Measurements from ENCODE around the gene ADD1. TPM values are rescaled to one million over a fixed set of nuclear protein-coding genes. Genes with fewer than 3 reads are reported as not detected.

Gene ADD1
- total and polyA plus RNA-seq, 7 donors: 124 to 224 (median 176) TPM

GRCh38 chr4:2875556-2875955 lies 31.9 kb downstream of the ADD1 start:
- Histone ChIP-seq H3K4me3 (no peak overlapping the region), H3K27ac (no peak overlapping the region), H3K36me3 (ENCODE audit: insufficient read depth in 1 of 2, low read depth in 1 of 2) (peaks cover 0 to 36% of the 10 kb centered on the region in 2 donors), H3K4me1 (peaks cover 49% of the 10 kb centered on the region), H3K9me3 (no peaks in the 10 kb centered on the region), H3K27me3 (ENCODE audit: insufficient read depth in 3 of 3, low read length in 2 of 3) (no peaks in the 10 kb centered on the region)
- DNase-seq (no peak), ATAC-seq (no peak)
- TF ChIP-seq CTCF (IDR thresholded peaks at IDR 0.05): no peak
- 80 to 87% (median 82%) methylated on average over 3 of the region's 3 CpGs for WGBS, 3 donors
- intact Hi-C loops (cut with DNase I): no loop called here

- peaks cover 21% of the 10 kb centered on the region for H3K4me1 ChIP-seq
- H3K9me3 ChIP-seq: no peaks in the 10 kb centered on the region
- H3K27me3 ChIP-seq (ENCODE audit: insufficient read depth in 3 of 3, low read length in 2 of 3): no peaks in the 10 kb centered on the region
- H3K36me3 ChIP-seq (ENCODE audit: insufficient read depth in 1 of 2, low read depth in 1 of 2): peaks cover 3 to 52% of the 10 kb centered on the region in 2 donors
- H3K27ac ChIP-seq: peak overlapping the region; percentile 37
- DNase-seq (no peak), ATAC-seq (no peak)
- no peak overlapping the region for H3K4me3 ChIP-seq
- intact Hi-C loops (cut with DNase I): no loop called here
- TF ChIP-seq CTCF (IDR thresholded peaks at IDR 0.05): no peak
- WGBS, 3 donors: 81 to 85% (median 85%) methylated on average over 5 of the region's 5 CpGs
Measured at GRCh38 chr4:2878346-2878745, 34.7 kb downstream of the ADD1 start.

GRCh38 chr4:2879026-2879425 lies 35.4 kb downstream of the ADD1 start:
- intact Hi-C loops (cut with DNase I): no loop called here
- H3K4me1 ChIP-seq: peaks cover 14% of the 10 kb centered on the region

GRCh38 chr4:2881431-2881830 lies 37.8 kb downstream of the ADD1 start:
- H3K4me1 ChIP-seq: peaks cover 7% of the 10 kb centered on the region
- WGBS, 3 donors: 78 to 86% (median 81%) methylated on average over 3 of the region's 3 CpGs
- H3K4me3 ChIP-seq: no peak overlapping the region
- H3K9me3 ChIP-seq: no peaks in the 10 kb centered on the region
- TF ChIP-seq CTCF (IDR thresholded peaks at IDR 0.05): no peak
- no peaks in the 10 kb centered on the region for H3K27me3 ChIP-seq (ENCODE audit: insufficient read depth in 3 of 3, low read length in 2 of 3)
- H3K27ac ChIP-seq: no peak overlapping the region
- intact Hi-C loops (cut with DNase I): no loop called here
- DNase-seq (no peak), ATAC-seq (no peak)
- H3K36me3 ChIP-seq (ENCODE audit: insufficient read depth in 1 of 2, low read depth in 1 of 2): peaks cover 4 to 73% of the 10 kb centered on the region in 2 donors

More at GRCh38 chr4:2879026-2879425, 35.4 kb downstream of the ADD1 start:
- no peak for TF ChIP-seq CTCF (IDR thresholded peaks at IDR 0.05)
- DNase-seq (no peak), ATAC-seq (peak in 2 of 4 donors; percentile 23 to 41)
- no peaks in the 10 kb centered on the region for H3K27me3 ChIP-seq (ENCODE audit: insufficient read depth in 3 of 3, low read length in 2 of 3)
- WGBS, 3 donors: 54 to 57% (median 56%) methylated on average over 5 of the region's 5 CpGs
- no peaks in the 10 kb centered on the region for H3K9me3 ChIP-seq
- H3K27ac ChIP-seq: peak overlapping the region; percentile 37
- H3K36me3 ChIP-seq (ENCODE audit: insufficient read depth in 1 of 2, low read depth in 1 of 2): peaks cover 3 to 59% of the 10 kb centered on the region in 2 donors
- no peak overlapping the region for H3K4me3 ChIP-seq

GRCh38 chr4:2882341-2882740 lies 38.7 kb downstream of the ADD1 start:
- no peak overlapping the region for H3K27ac ChIP-seq
- H3K4me1 ChIP-seq: peaks cover 7% of the 10 kb centered on the region
- no peak for TF ChIP-seq CTCF (IDR thresholded peaks at IDR 0.05)
- no peak for DNase-seq
- intact Hi-C loops (cut with DNase I): no loop called here
- no peaks in the 10 kb centered on the region for H3K9me3 ChIP-seq
- no peak overlapping the region for H3K4me3 ChIP-seq
- no peaks in the 10 kb centered on the region for H3K27me3 ChIP-seq (ENCODE audit: insufficient read depth in 3 of 3, low read length in 2 of 3)
- no peak for ATAC-seq
- H3K36me3 ChIP-seq (ENCODE audit: insufficient read depth in 1 of 2, low read depth in 1 of 2): peaks cover 8 to 74% of the 10 kb centered on the region in 2 donors
- WGBS, 3 donors: 96 to 100% (median 96%) methylated on average over 1 of the region's 1 CpG
